ENCODE results near the gene ZNF654.
"Not testable (repeated sequence)": the region's sequence is repeated elsewhere in the genome, so short reads cannot be mapped to it uniquely, and the experiment has no call there.

Gene ZNF654

GRCh38 chr3:88061746-88062145 is 2.7 kb downstream of the ZNF654 start:
- DNase-seq, result no peak

- DNase-seq, result no peak
Measured at GRCh38 chr3:88075072-88075471, 16.0 kb downstream of the ZNF654 start.

GRCh38 chr3:88075497-88075896 is 16.4 kb downstream of the ZNF654 start:
- DNase-seq, result no peak

- DNase-seq, result no peak
Measured at GRCh38 chr3:88076712-88077111, 17.7 kb downstream of the ZNF654 start.

GRCh38 chr3:88078932-88079331 is 19.9 kb downstream of the ZNF654 start:
- no peak for DNase-seq

GRCh38 chr3:88082854-88083253 is 23.8 kb downstream of the ZNF654 start:
- no peak for DNase-seq

GRCh38 chr3:88084097-88084501 is 25.0 kb downstream of the ZNF654 start:
- no peak for DNase-seq

GRCh38 chr3:88090681-88091080 is 31.6 kb downstream of the ZNF654 start:
- no peak for DNase-seq

GRCh38 chr3:88092270-88092669 is 33.2 kb downstream of the ZNF654 start:
- no peak for DNase-seq

GRCh38 chr3:88093266-88093665 is 34.2 kb downstream of the ZNF654 start:
- no peak for DNase-seq

- DNase-seq, result no peak
Measured at GRCh38 chr3:88101142-88101541, 42.1 kb downstream of the ZNF654 start.

- no peak for DNase-seq
Measured at GRCh38 chr3:88105325-88105724, 46.3 kb downstream of the ZNF654 start.

GRCh38 chr3:88112289-88112688 is 53.2 kb downstream of the ZNF654 start:
- no peak for DNase-seq

- DNase-seq, result peak; percentile 2
Measured at GRCh38 chr3:88113311-88114162, 54.5 kb downstream of the ZNF654 start.

- DNase-seq, result no peak
Measured at GRCh38 chr3:88114878-88115549, 56.0 kb downstream of the ZNF654 start.

- no peak for DNase-seq
Measured at GRCh38 chr3:88117683-88118082, 58.6 kb downstream of the ZNF654 start.

- DNase-seq, result not testable (repeated sequence)
Measured at GRCh38 chr3:88118603-88119002, 59.5 kb downstream of the ZNF654 start.

- DNase-seq, result no peak
Measured at GRCh38 chr3:88123526-88123925, 64.5 kb downstream of the ZNF654 start.

- DNase-seq, result no peak
Measured at GRCh38 chr3:88131695-88132094, 72.6 kb downstream of the ZNF654 start.

- no peak for DNase-seq
Measured at GRCh38 chr3:88132894-88133293, 73.8 kb downstream of the ZNF654 start.

- no peak for DNase-seq
Measured at GRCh38 chr3:88133711-88134263, 74.7 kb downstream of the ZNF654 start.

GRCh38 chr3:88137836-88138235 is 78.8 kb downstream of the ZNF654 start:
- no peak for DNase-seq

GRCh38 chr3:88141458-88142083 is 82.5 kb downstream of the ZNF654 start:
- no peak for DNase-seq

Data from DMS79 (cell line).